OCI-LY1 (cell line): ENCODE data around the gene KIRREL3.

ENCODE experiments used
- CTCF ChIP-seq: fragments of 200-600 bp; sonication (generic), shearing (Covaris generic); IDR thresholded peaks from 2 replicates; pipeline ENCODE4 v1.5.1; 2017; ENCODE audit warnings: mild to moderate bottlenecking, antibody characterized with exemption, low read length, moderate library complexity, mixed read lengths
- EZH2 ChIP-seq: fragments of 200-600 bp; sonication (generic), shearing (Covaris generic); IDR thresholded peaks from 2 replicates; pipeline ENCODE4 v1.8.0; 2017; ENCODE audit warnings: borderline replicate concordance, mixed run types, mild to moderate bottlenecking, antibody characterized with exemption, low read length, moderate library complexity, mixed read lengths

- no peak for TF ChIP-seq CTCF
- no peak for TF ChIP-seq EZH2
Measured at GRCh38 chr11:126843096-126843495, 157.5 kb downstream of the KIRREL3 start.
